GM12878 (cell line): ENCODE data around the gene ADAP1. TPM values are rescaled to one million over a fixed set of nuclear protein-coding genes. Genes with fewer than 3 reads are reported as not detected.

Experiments used
- CHD1 ChIP-seq: IDR thresholded peaks from 2 replicates; pipeline ENCODE4 v1.6.1; 2012; ENCODE audit warnings: low read depth, low read length, improper control_type of control experiment
- CREM ChIP-seq: IDR thresholded peaks from 2 replicates; pipeline ENCODE4 v1.6.1; 2014; ENCODE audit warnings: antibody characterized with exemption, low read depth
- EGR1 ChIP-seq, 2 experiments: IDR thresholded peaks; 1 replicate in 1 of 2; 2 replicates in 1 of 2; pipeline ENCODE4 v1.6.1; 2011 to 2012; ENCODE audit warnings: low read depth in 2 of 2, low read length in 2 of 2, borderline replicate concordance in 1 of 2, mild to moderate bottlenecking in 1 of 2, moderate library complexity in 1 of 2
- ETV6 ChIP-seq, 2 experiments: fragments of 450-650 bp in 1 of 2; IDR thresholded peaks in 1 of 2; conservative IDR thresholded peaks in 1 of 2; 2 replicates each; pipeline ENCODE4 v1.6.1; 2014; ENCODE audit warnings: antibody characterized with exemption in 1 of 2, borderline replicate concordance in 1 of 2, low read depth in 1 of 2, mild to moderate bottlenecking in 1 of 2, moderate library complexity in 1 of 2
- JUNB ChIP-seq: IDR thresholded peaks from 2 replicates; pipeline ENCODE4 v1.6.1; 2016; ENCODE audit warnings: antibody characterized with exemption, mild to moderate bottlenecking
- SMAD5 ChIP-seq: IDR thresholded peaks from 2 replicates; pipeline ENCODE4 v1.6.1; 2016; ENCODE audit warnings: antibody characterized with exemption, low read depth
- SP1 ChIP-seq: IDR thresholded peaks from one replicate; pipeline ENCODE4 v1.6.1; 2011; ENCODE audit warnings: low read depth, low read length
- polyA plus RNA-seq, 11 experiments: library from polyadenylated mRNA; depleted of rRNA in 4 of 11; unstranded in 6 of 11; stranded (reverse) in 5 of 11; fragments of >200 nt; fragmentation: Nextera tagmentation in 4 of 11; fragmentation: Illumina TruSeq in 1 of 11; extraction: Ambion mirVana in 4 of 11; extraction: Trizol in 1 of 11; gene quantifications; 1 replicate in 1 of 11; 2 replicates in 10 of 11; pipeline versions ENCODE4 v1.2.1 to v1.2.3, GENCODE V29; 2011 to 2016; ENCODE audit warnings: inconsistent platforms in 2 of 11, missing spikeins in 2 of 11, low read depth in 1 of 11
- total RNA-seq, 4 experiments: library from RNA; depleted of rRNA in 3 of 4; stranded (reverse); fragments of >200 nt in 3 of 4; fragmentation: Illumina TruSeq in 1 of 4; extraction: Trizol in 1 of 4; gene quantifications; 2 replicates each; pipeline versions ENCODE4 v1.2.1 to v1.2.3, GENCODE V29; 2013 to 2021
- TF ChIP-seq, protein P1 (sequence below): fragments of 450-650 bp; IDR thresholded peaks from 2 replicates; pipeline ENCODE4 v1.6.1; 2017; ENCODE audit warnings: low read depth, mild to moderate bottlenecking, moderate library complexity
- TF ChIP-seq, protein P2 (sequence below): fragments of 450-650 bp; IDR thresholded peaks from 2 replicates; pipeline ENCODE4 v1.6.1; 2016; ENCODE audit warnings: mild to moderate bottlenecking, moderate library complexity, borderline replicate concordance

ADAP1 gene
- total and polyA plus RNA-seq, 10 of the 15 experiments (the other 5 are each of a cell fraction or from before 2014, with no cell fraction given), result 0.22 to 44.2 (median 22.0) TPM; not detected in 1

- no peak for TF ChIP-seq ETV6 (conservative IDR thresholded peaks at IDR 0.05 in 1 of 2, IDR thresholded peaks at IDR 0.05 in 1 of 2; ENCODE audit: borderline replicate concordance in 1 of 2, low read depth in 1 of 2)
- no peak for TF ChIP-seq SP1
- no peak for TF ChIP-seq SMAD5
- TF ChIP-seq CHD1, result no peak
- TF ChIP-seq, protein P1, sequence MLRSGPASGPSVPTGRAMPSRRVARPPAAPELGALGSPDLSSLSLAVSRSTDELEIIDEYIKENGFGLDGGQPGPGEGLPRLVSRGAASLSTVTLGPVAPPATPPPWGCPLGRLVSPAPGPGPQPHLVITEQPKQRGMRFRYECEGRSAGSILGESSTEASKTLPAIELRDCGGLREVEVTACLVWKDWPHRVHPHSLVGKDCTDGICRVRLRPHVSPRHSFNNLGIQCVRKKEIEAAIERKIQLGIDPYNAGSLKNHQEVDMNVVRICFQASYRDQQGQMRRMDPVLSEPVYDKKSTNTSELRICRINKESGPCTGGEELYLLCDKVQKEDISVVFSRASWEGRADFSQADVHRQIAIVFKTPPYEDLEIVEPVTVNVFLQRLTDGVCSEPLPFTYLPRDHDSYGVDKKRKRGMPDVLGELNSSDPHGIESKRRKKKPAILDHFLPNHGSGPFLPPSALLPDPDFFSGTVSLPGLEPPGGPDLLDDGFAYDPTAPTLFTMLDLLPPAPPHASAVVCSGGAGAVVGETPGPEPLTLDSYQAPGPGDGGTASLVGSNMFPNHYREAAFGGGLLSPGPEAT, result no peak
- TF ChIP-seq JUNB, result no peak
- TF ChIP-seq EGR1 (IDR thresholded peaks at IDR 0.05; ENCODE audit: borderline replicate concordance in 1 of 2, low read depth in 2 of 2, low read length in 2 of 2), result no peak
- TF ChIP-seq CREM, result no peak
- TF ChIP-seq, protein P2, sequence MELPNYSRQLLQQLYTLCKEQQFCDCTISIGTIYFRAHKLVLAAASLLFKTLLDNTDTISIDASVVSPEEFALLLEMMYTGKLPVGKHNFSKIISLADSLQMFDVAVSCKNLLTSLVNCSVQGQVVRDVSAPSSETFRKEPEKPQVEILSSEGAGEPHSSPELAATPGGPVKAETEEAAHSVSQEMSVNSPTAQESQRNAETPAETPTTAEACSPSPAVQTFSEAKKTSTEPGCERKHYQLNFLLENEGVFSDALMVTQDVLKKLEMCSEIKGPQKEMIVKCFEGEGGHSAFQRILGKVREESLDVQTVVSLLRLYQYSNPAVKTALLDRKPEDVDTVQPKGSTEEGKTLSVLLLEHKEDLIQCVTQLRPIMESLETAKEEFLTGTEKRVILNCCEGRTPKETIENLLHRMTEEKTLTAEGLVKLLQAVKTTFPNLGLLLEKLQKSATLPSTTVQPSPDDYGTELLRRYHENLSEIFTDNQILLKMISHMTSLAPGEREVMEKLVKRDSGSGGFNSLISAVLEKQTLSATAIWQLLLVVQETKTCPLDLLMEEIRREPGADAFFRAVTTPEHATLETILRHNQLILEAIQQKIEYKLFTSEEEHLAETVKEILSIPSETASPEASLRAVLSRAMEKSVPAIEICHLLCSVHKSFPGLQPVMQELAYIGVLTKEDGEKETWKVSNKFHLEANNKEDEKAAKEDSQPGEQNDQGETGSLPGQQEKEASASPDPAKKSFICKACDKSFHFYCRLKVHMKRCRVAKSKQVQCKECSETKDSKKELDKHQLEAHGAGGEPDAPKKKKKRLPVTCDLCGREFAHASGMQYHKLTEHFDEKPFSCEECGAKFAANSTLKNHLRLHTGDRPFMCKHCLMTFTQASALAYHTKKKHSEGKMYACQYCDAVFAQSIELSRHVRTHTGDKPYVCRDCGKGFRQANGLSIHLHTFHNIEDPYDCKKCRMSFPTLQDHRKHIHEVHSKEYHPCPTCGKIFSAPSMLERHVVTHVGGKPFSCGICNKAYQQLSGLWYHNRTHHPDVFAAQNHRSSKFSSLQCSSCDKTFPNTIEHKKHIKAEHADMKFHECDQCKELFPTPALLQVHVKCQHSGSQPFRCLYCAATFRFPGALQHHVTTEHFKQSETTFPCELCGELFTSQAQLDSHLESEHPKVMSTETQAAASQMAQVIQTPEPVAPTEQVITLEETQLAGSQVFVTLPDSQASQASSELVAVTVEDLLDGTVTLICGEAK, result no peak
Observed at GRCh38 chr7:898460-898854, 56.0 kb downstream of the ADAP1 start (continued).
